Bronchial epithelial cell (primary cell): Measurements from ENCODE around the gene MKNK2. TPM values are rescaled to one million over a fixed set of nuclear protein-coding genes. Genes with fewer than 3 reads are reported as not detected.

ENCODE experiments used
- DNase-seq: peaks from one replicate; pipeline ENCODE4 v3.0.0-alpha.2; 2010; ENCODE audit warnings: low read depth
- FAIRE-seq: peaks from 2 replicates; lab custom pipeline; 2011; peaks lifted over from hg19 to GRCh38; lab: Jason Lieb, UNC
- H3K27me3 ChIP-seq: 2 replicates; pipeline ENCODE4 v1.5.1; 2011; ENCODE audit warnings: low read length; ENCODE audit not compliant: control insufficient read depth, insufficient read depth
- H3K36me3 ChIP-seq: 2 replicates; pipeline ENCODE4 v1.5.1; 2011; ENCODE audit warnings: low read length; ENCODE audit not compliant: control insufficient read depth, insufficient read depth
- H3K4me3 ChIP-seq: 2 replicates; pipeline ENCODE4 v1.5.1; 2011; ENCODE audit warnings: mild to moderate bottlenecking, low read depth, low read length, control low read depth
- CTCF ChIP-seq: IDR thresholded peaks from 2 replicates; pipeline ENCODE4 v1.5.1; 2011; ENCODE audit warnings: mild to moderate bottlenecking, moderate library complexity, low read length, control low read depth, inconsistent platforms; ENCODE audit not compliant: insufficient read depth, severe bottlenecking
- total RNA-seq: library from RNA; depleted of rRNA; stranded (reverse); fragments of >200 nt; gene quantifications from 2 replicates; pipeline ENCODE4 v1.2.1, GENCODE V29; 2014

Gene MKNK2
- total RNA-seq, 1 donor from 2014 or later: 251 TPM

DNA sequence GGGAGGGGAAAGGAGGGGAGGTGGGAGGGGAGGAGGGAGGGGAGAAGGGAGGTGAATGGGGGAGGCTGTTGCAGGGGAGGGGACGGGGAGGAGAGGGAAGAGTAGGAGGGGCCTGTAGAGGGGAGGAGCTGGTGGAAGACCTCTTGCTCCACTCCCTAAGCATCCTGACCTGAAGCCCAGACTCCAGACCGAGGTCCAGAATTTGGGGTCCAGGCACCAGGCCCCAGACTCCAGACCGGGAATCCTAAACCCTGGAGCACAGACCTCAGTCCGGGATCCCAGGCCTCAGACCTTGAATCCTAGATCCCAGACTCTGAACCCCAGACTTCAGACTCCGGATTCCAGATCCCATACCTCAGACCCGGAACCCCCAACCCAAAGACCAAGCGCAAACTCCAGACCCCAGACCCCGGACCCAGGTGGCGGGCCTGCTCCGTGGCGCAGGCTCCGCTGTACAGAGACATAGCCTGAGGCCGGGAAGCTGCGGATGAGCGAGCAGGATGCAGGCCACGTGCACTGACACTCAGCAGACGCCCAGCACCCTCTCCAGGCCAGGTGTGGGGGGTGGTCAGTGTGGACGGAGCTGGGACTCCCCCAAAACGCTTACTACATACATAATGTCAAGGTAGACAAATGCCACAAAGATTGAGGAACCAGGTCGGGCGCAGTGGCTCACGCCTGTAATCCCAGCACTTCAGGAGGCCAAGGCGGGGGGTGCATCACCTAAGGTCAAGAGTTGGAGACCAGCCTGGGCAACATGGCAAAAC lies 34.8 kb downstream of the MKNK2 start:
- Histone ChIP-seq H3K27me3 (no peaks in the 10 kb centered on the region), H3K4me3 (peak overlapping the region; percentile 36), H3K36me3 (peaks cover 4% of the 10 kb centered on the region)
- TF ChIP-seq CTCF: no peak
- DNase-seq (peak; percentile 57), FAIRE-seq (no peak)

DNA sequence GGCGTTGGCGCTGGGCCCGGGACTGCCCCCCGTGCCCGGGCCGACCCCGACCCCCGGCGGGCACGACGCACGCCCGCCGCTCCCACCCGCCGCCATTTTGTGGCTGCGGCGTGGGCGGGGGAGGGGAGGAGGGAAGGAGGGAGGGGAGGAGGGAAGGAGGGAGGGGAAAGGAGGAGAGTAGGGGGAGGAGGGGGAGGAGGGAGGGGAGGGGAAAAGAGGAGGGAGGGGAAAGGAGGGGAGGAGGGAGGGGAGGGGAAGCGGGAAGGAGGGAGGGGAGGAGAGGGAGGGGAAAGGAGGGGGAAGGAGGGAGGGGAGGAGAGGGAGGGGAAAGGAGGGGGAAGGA lies 35.5 kb downstream of the MKNK2 start, which contains the start of gene BTBD2:
Gene BTBD2, minus strand, starts transcription at position 107 of the 343 bp plus-strand sequence. Its CDS starts 11 bp downstream, at position 96.
- H3K36me3 ChIP-seq: peaks cover 4% of the 10 kb centered on the region
- no peak for TF ChIP-seq CTCF
- no peaks in the 10 kb centered on the region for H3K27me3 ChIP-seq
- H3K4me3 ChIP-seq: peak within 1 kb of the TSS; percentile 85
- DNase-seq (peak; percentile 23), FAIRE-seq (no peak)

DNA sequence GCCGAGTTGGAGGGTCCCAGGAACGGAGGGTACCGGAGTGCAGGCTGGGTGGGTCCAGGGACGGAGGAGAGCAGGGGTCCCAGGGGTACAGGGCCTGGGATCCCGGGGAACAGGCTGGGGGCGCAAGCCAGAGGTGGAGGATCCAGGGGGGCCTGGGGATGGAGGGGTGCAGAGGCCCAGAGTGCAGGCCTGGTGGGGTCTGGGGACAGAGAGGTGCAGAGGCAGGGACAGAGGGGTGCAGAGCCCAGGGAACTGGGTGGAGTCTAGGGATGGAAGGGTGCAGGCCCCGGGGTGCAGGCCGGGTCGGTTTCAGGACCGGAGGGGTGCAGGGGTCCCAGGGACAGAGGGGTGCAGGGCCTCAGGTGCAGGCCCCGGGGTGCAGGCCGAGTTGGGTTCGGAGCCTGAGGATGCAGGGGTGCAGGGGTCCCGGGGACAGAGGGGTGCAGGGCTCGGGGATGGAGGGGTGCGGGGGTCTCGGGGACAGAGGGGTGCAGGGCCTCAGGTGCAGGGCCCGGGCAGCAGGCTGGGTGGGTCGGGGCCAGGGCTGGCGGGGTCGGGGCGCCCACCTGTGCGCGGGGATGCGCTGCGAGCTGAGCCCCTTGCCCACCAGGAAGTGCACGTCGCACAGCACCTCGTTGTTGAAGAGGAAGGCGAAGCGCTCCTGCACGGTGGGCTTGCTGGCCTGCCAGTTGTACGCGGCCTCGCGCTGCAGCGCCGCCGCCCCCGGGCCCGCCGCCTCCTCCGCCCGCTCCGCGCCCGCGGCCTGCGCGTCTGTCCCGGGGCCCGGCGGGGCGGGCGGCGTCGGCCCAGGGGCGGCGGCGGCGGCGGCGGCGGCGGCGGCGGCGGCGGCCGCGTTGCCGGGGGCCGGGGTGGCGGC lies 36.1 kb downstream of the MKNK2 start:
- FAIRE-seq (no peak), DNase-seq (no peak)
- H3K4me3 ChIP-seq: peak overlapping the region; percentile 85
- no peak for TF ChIP-seq CTCF
- peaks cover 4% of the 10 kb centered on the region for H3K36me3 ChIP-seq
- H3K27me3 ChIP-seq: no peaks in the 10 kb centered on the region

DNA sequence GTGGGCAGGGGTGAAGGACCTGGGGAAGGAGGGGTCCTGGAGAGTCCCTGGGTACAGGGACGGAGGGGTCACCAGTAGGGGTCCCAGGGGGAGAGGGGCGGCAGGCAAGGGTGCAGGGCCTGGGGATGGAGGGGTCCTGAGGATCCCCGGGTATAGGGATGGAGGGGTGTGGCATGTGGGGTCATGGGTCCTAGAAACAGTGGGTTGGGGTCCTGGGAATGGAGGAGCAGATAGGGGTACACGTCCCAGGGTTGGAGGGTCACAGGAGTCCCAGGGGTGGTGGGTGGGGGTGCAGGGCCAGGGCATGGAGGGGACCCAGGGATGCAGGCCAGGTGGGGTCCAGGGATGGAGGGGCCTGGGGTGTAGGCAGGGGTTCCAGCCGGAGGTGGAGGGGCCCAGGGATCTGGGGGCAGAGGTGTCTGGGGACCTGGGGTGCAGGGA lies 36.9 kb downstream of the MKNK2 start:
- DNase-seq (no peak), FAIRE-seq (no peak)
- no peak overlapping the region for H3K4me3 ChIP-seq
- no peaks in the 10 kb centered on the region for H3K27me3 ChIP-seq
- peaks cover 4% of the 10 kb centered on the region for H3K36me3 ChIP-seq
- no peak for TF ChIP-seq CTCF

DNA sequence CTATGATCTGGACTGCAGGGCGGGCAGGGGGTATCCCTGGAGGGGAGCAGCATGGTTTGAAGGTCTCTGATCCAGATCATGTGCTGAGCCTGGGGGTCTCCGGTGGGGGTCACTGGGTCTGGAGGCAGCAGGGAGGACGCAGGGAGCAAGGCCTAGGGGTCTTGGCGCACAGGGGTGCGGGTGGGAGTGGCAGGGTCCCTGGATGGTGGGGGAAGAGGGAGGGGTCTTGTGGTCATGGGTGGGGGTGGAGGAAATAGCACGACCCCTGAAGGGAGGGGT lies 37.4 kb downstream of the MKNK2 start:
- DNase-seq: no peak

More for the DNA sequence above, 37.4 kb downstream of the MKNK2 start:
- H3K27me3 ChIP-seq: no peaks in the 10 kb centered on the region
- no peak for TF ChIP-seq CTCF
- H3K36me3 ChIP-seq: peaks cover 4% of the 10 kb centered on the region
- H3K4me3 ChIP-seq: no peak overlapping the region
- no peak for FAIRE-seq
